Suprapubic skin (tissue), 3 donors: ENCODE data around the gene PDZRN3.

Experiments
- EP300 ChIP-seq: sonication (generic); formaldehyde crosslinking; IDR thresholded peaks from one replicate; pipeline ENCODE4 v1.6.1; 2017; ENCODE audit warnings: antibody characterized with exemption
- POLR2A ChIP-seq, 2 donors: fragments of 450-650 bp; IDR thresholded peaks; one replicate each; pipeline ENCODE4 v1.6.1; 2017; ENCODE audit warnings: antibody characterized with exemption in 2 of 2, mild to moderate bottlenecking in 2 of 2, moderate library complexity in 2 of 2
- TF ChIP-seq, protein P1 (sequence below), 2 donors: fragments of 200-600 bp in 1 of 2; fragments of 450-650 bp in 1 of 2; sonication (generic) in 1 of 2; IDR thresholded peaks; one replicate each; pipeline ENCODE4 v1.5.1; 2016 to 2019; ENCODE audit warnings: antibody characterized with exemption in 2 of 2, mild to moderate bottlenecking in 1 of 2, moderate library complexity in 1 of 2

DNA sequence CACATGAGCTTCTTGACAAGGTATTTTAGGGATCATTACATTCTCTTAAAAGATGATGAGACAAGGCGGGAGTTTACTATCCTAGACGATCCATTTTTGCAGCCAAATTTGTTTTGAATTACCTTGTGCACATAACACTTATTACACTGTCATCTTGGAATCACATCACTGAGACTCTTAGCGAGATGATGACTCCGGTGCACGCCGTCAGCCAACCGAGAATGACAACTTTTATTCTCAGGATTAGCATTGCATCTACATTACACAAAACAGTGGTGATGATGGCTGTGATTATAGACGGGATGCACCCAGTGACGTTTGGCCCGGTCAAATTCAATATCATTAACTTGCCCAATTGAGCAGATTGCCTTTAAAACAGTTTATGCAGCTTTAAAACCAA, 216.1 kb downstream of the PDZRN3 start:
- TF ChIP-seq, protein P1, sequence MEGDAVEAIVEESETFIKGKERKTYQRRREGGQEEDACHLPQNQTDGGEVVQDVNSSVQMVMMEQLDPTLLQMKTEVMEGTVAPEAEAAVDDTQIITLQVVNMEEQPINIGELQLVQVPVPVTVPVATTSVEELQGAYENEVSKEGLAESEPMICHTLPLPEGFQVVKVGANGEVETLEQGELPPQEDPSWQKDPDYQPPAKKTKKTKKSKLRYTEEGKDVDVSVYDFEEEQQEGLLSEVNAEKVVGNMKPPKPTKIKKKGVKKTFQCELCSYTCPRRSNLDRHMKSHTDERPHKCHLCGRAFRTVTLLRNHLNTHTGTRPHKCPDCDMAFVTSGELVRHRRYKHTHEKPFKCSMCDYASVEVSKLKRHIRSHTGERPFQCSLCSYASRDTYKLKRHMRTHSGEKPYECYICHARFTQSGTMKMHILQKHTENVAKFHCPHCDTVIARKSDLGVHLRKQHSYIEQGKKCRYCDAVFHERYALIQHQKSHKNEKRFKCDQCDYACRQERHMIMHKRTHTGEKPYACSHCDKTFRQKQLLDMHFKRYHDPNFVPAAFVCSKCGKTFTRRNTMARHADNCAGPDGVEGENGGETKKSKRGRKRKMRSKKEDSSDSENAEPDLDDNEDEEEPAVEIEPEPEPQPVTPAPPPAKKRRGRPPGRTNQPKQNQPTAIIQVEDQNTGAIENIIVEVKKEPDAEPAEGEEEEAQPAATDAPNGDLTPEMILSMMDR (IDR thresholded peaks at IDR 0.05), result no peak
- TF ChIP-seq EP300 (no peak), POLR2A (IDR thresholded peaks at IDR 0.05) (no peak)
